H1 (cell line): ENCODE measurements around the gene DHX32. TPM values are rescaled to one million over a fixed set of nuclear protein-coding genes. Genes with fewer than 3 reads are reported as not detected.

ENCODE experiments used
- E2F6 ChIP-seq: IDR thresholded peaks from 2 replicates; pipeline ENCODE4 v1.6.1; 2012; ENCODE audit warnings: inconsistent platforms
- SIX5 ChIP-seq: IDR thresholded peaks from 2 replicates; pipeline ENCODE4 v1.6.1; 2011; ENCODE audit warnings: mild to moderate bottlenecking, low read depth, low read length
- USF2 ChIP-seq: IDR thresholded peaks from 2 replicates; pipeline ENCODE4 v1.6.1; 2011; ENCODE audit warnings: low read length, improper control_type of control experiment
- polyA plus RNA-seq, 7 experiments: library from polyadenylated mRNA; depleted of rRNA in 3 of 7; stranded (reverse) in 5 of 7; unstranded in 2 of 7; fragments of >200 nt in 5 of 7; fragments of 200-250 nt in 2 of 7; gene quantifications; 1 replicate in 5 of 7; 2 replicates in 1 of 7; 4 replicates in 1 of 7; pipeline versions ENCODE4 v1.2.1 to v1.2.3, GENCODE V29; 2011 to 2013; ENCODE audit warnings: missing spikeins in 2 of 7, mixed read lengths in 2 of 7
- total RNA-seq: library from RNA; stranded (reverse); fragmentation: NEBNext Ultra II Directional; extraction: Animal tissue kit (Norgen Biotek cat#: 25700); gene quantifications from 2 replicates; pipeline ENCODE4 v1.2.1, GENCODE V29; 2021

The DHX32 gene
- total and polyA plus RNA-seq, 2 of the 8 experiments (the other 6 are each of a cell fraction or from before 2014, with no cell fraction given) = 12.4 to 15.8 TPM

GRCh38 chr10:125850766-125851731, 30.0 kb downstream of the DHX32 start (continued):
- TF ChIP-seq SIX5 (no peak), USF2 (no peak), E2F6 (no peak)
